ENCODE results near the gene NSUN7. TPM values are rescaled to one million over a fixed set of nuclear protein-coding genes. Genes with fewer than 3 reads are reported as not detected.

The NSUN7 gene
- total and polyA plus RNA-seq, 9 of the 15 experiments (the other 6 are each of a cell fraction or from before 2014, with no cell fraction given) = not detected

- H3K4me1 ChIP-seq (replicated peaks in 1 of 2; ENCODE audit: control insufficient read depth in 2 of 2, insufficient read depth in 2 of 2, low read length in 2 of 2) = no peaks in the 10 kb centered on the region
- no peak for FAIRE-seq
- no peak for ATAC-seq
- H3K27ac ChIP-seq (ENCODE audit: extremely low read depth, low read depth, low read length) = no peak overlapping the region
- no peak overlapping the region for H3K4me2 ChIP-seq (ENCODE audit: insufficient read depth, low read length)
- intact Hi-C loops (cut with micrococcal nuclease) = no loop called here
- TF ChIP-seq FOXA3 (CRISPR knock-in tag; conservative IDR thresholded peaks at IDR 0.05 in 1 of 2, IDR thresholded peaks at IDR 0.05 in 1 of 2) (no peak), ZMIZ1 (IDR thresholded peaks at IDR 0.05; ENCODE audit: low read depth in 2 of 2, low read length in 2 of 2) (no peak), HNRNPLL (IDR thresholded peaks at IDR 0.05; ENCODE audit: low read depth, low read length, poor library complexity, severe bottlenecking) (no peak), MTF1 (CRISPR knock-in tag; IDR thresholded peaks at IDR 0.05; ENCODE audit: borderline replicate concordance) (no peak), MEF2D (tag; conservative IDR thresholded peaks at IDR 0.05; ENCODE audit: low read depth) (no peak), ZNF277 (CRISPR knock-in tag; IDR thresholded peaks at IDR 0.05; ENCODE audit: borderline replicate concordance) (no peak), SRF (CRISPR knock-in tag; IDR thresholded peaks at IDR 0.05) (no peak), ZNF639 (CRISPR knock-in tag; conservative IDR thresholded peaks at IDR 0.05 in 1 of 2, IDR thresholded peaks at IDR 0.05 in 1 of 2) (no peak), EHMT2 (IDR thresholded peaks at IDR 0.05) (no peak)
- no peaks in the 10 kb centered on the region for H3K79me2 ChIP-seq (ENCODE audit: control insufficient read depth, insufficient read depth, low read length)
- in situ Hi-C loops (cut with MboI) = no loop called here
- H3K9ac ChIP-seq (ENCODE audit: insufficient read depth in 1 of 2, low read depth in 2 of 2, low read length in 2 of 2) = no peak overlapping the region
- no peaks in the 10 kb centered on the region for H3K9me1 ChIP-seq (ENCODE audit: control insufficient read depth, insufficient read depth, low read length)
- H2AFZ ChIP-seq (ENCODE audit: low read depth, low read length) = no peak overlapping the region
- POLR2A ChIA-PET = interaction anchor here (1.2 kb wide), 1 partner anchor 29 kb away, joined by 3 read pairs; no protein-coding TSS in a partner anchor
- CTCF ChIA-PET (ENCODE audit: low intra/inter-chr PET ratio) = no interaction called here
- no peak overlapping the region for H3K4me3 ChIP-seq
- no peaks in the 10 kb centered on the region for H3K9me3 ChIP-seq (replicated peaks; ENCODE audit: control insufficient read depth, insufficient read depth, low read depth, low read length)
- no TSS peak for BruUV-seq (replicated peaks)
- H3K27me3 ChIP-seq (ENCODE audit: control insufficient read depth in 2 of 2, insufficient read depth in 2 of 2, low read length in 2 of 2) = no peaks in the 10 kb centered on the region
- no peaks in the 10 kb centered on the region for H4K20me1 ChIP-seq (replicated peaks; ENCODE audit: control insufficient read depth, insufficient read depth, low read length)
- DNase-seq (ENCODE audit: extremely low read depth in 1 of 4, low spot score in 3 of 4) = no peak
- 0% methylated on average over 1 of the region's 1 CpG for WGBS (ENCODE audit: insufficient coverage, low coverage, missing lambda C conversion rate)
- H3K36me3 ChIP-seq (ENCODE audit: control insufficient read depth, insufficient read depth, low read length) = no peaks in the 10 kb centered on the region
Observed at GRCh38 chr4:40769266-40769665, 19.5 kb downstream of the NSUN7 start.

Data from K562 (cell line).